Thymus (tissue), 11 donors: ENCODE results near the gene SLC12A1. TPM values are rescaled to one million over a fixed set of nuclear protein-coding genes. Genes with fewer than 3 reads are reported as not detected.
"Not testable (repeated sequence)": the region's sequence is repeated elsewhere in the genome, so short reads cannot be mapped to it uniquely, and the experiment has no call there.

ENCODE experiments used
- DNase-seq, 9 donors: peaks; one replicate each; pipeline ENCODE4 v3.0.0-alpha.2; 2013; ENCODE audit warnings: low spot score in 9 of 9, low read depth in 6 of 9, missing footprints in 1 of 9
- H3K27ac ChIP-seq, 2 donors: one replicate each; pipeline ENCODE4 v1.5.1; 2013; ENCODE audit warnings: control low read depth in 1 of 2, low read depth in 1 of 2, low read length in 1 of 2, mild to moderate bottlenecking in 1 of 2, moderate library complexity in 1 of 2
- H3K27me3 ChIP-seq, 2 donors: one replicate each; pipeline ENCODE4 v1.5.1; 2013; ENCODE audit warnings: low read length in 1 of 2; ENCODE audit not compliant: control insufficient read depth in 2 of 2, insufficient read depth in 1 of 2
- H3K36me3 ChIP-seq, 2 donors: one replicate each; pipeline ENCODE4 v1.5.1; 2013; ENCODE audit warnings: low read length in 1 of 2, mild to moderate bottlenecking in 1 of 2, moderate library complexity in 1 of 2; ENCODE audit not compliant: control insufficient read depth in 2 of 2, insufficient read depth in 2 of 2
- H3K4me1 ChIP-seq, 2 donors: one replicate each; pipeline ENCODE4 v1.5.1; 2013; ENCODE audit warnings: low read length in 2 of 2; ENCODE audit not compliant: control insufficient read depth in 2 of 2, insufficient read depth in 2 of 2
- H3K4me3 ChIP-seq, 2 donors: one replicate each; pipeline ENCODE4 v1.5.1; 2013; ENCODE audit warnings: low read length in 2 of 2, control low read depth in 1 of 2, mild to moderate bottlenecking in 1 of 2
- H3K9me3 ChIP-seq, 2 donors: one replicate each; pipeline ENCODE4 v1.5.1; 2013; ENCODE audit warnings: low read length in 1 of 2, mild to moderate bottlenecking in 1 of 2; ENCODE audit not compliant: control insufficient read depth in 2 of 2, insufficient read depth in 1 of 2
- WGBS: extraction: QIAGEN DNeasy Blood & Tissue Kit; methylation state at CpG from one replicate; pipeline ENCODE4 v1.1.7; 2013; 5-methylcytosine and 5-hydroxymethylcytosine counted together
- polyA plus RNA-seq: library from polyadenylated mRNA; stranded (reverse); fragments of 200-250 nt; gene quantifications from one replicate; pipeline ENCODE4 v1.2.3, GENCODE V29; 2013
- total RNA-seq: library from RNA; stranded (reverse); fragments of 120-200 nt; gene quantifications from one replicate; pipeline ENCODE4 v1.2.4, GENCODE V29; 2013
- donor health status: healthy.

Gene SLC12A1
- total and polyA plus RNA-seq, 2 donors, result 0.05 to 0.11 TPM

DNA sequence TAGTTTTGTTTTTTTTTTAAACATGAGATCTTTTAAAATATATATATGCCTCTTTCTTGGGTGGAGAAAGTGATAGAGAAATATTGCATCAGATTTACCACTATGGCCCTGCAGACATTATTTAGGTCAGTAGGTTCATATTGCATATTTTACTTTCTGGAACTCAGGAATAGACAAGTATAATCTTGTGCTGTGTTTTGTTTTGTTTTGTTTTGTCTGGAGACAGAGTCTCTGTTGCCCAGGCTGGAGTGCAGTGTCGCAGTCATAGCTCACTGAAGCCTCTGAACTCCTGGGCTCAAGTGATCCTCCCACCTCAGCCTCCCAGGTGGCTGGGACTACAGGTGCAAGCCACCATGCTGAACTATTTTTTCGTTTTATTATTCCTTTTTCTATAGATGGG, 103.6 kb downstream of the SLC12A1 start:
- H3K4me1 ChIP-seq, result no peaks in the 10 kb centered on the region
- H3K36me3 ChIP-seq, result no peaks in the 10 kb centered on the region
- WGBS, result 88% methylated on average over 2 of the region's 2 CpGs
- H3K27ac ChIP-seq, result no peak overlapping the region
- H3K4me3 ChIP-seq, result no peak overlapping the region
- no peaks in the 10 kb centered on the region for H3K9me3 ChIP-seq
- no peak for DNase-seq
- no peaks in the 10 kb centered on the region for H3K27me3 ChIP-seq

DNA sequence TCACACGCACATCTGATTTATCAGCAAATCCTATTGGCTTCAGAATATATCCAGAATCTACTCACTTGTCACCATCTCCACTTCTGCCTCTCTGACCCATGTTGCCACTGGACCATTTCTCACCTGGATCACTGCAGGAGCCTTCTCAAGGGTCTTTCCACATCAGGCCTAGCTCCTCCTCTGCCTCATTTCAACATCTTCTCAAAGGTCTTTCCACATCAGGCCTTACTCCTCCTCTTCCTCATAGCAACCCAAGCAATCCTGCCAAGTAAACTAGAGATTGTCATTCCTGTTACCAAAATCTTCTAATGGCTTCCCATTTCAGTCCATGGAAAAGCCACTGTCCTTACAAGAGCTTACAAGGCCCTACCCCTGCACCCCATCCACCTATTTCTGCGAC, 107.1 kb downstream of the SLC12A1 start:
- WGBS, result 94% methylated on average over 2 of the region's 2 CpGs

DNA sequence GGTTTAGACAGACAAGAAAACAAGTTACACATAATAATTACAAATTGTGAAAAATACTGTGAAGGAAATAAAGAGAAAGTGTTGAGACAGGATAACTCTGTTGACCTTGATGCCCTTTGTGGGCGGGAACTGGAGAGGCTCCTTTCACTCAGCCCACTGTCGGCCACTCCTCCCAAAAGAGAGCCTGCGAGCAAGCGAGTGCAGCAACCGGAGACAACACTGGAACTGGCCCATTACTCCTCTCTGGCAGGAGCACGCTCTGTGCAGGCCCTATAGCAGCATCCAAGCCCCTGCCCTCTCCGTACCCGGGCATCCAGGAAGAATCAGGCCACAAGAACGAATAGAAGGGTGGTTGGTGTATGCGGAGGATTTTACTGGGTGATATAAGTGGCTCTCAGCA, 108.9 kb downstream of the SLC12A1 start:
- H3K4me3 ChIP-seq, result no peak overlapping the region
- H3K36me3 ChIP-seq, result no peaks in the 10 kb centered on the region
- no peaks in the 10 kb centered on the region for H3K9me3 ChIP-seq
- no peaks in the 10 kb centered on the region for H3K27me3 ChIP-seq
- no peak overlapping the region for H3K27ac ChIP-seq
- DNase-seq, result no peak
- no peaks in the 10 kb centered on the region for H3K4me1 ChIP-seq
- WGBS, result 93% methylated on average over 10 of the region's 10 CpGs

More for the DNA sequence above, 107.1 kb downstream of the SLC12A1 start:
- Histone ChIP-seq H3K27ac (no peak overlapping the region), H3K4me3 (no peak overlapping the region), H3K4me1 (no peaks in the 10 kb centered on the region), H3K36me3 (no peaks in the 10 kb centered on the region), H3K9me3 (no peaks in the 10 kb centered on the region), H3K27me3 (no peaks in the 10 kb centered on the region)
- no peak for DNase-seq

DNA sequence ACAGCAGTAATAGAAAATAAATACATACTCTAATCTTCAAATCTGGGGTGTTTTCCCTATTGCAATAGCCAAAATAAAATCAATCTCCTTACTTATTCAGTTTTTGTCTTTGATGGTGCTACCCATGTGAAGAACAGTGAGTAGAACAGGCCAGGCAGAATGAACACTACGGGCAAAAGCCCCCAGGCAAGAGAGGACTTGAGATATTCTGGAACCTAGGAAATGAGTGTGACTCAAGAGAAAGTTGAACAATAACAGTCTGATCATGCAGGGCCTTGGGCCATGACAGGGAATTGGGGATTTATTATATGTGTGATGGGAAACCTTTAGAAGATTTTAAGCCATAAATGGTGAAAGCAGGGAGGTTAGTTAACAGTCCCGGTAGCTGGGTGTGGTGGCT, 111.1 kb downstream of the SLC12A1 start:
- no peak for DNase-seq
- no peak overlapping the region for H3K27ac ChIP-seq
- no peaks in the 10 kb centered on the region for H3K36me3 ChIP-seq
- WGBS, result 98% methylated on average over 2 of the region's 2 CpGs
- H3K4me3 ChIP-seq, result no peak overlapping the region
- H3K4me1 ChIP-seq, result no peaks in the 10 kb centered on the region
- H3K27me3 ChIP-seq, result no peaks in the 10 kb centered on the region
- no peaks in the 10 kb centered on the region for H3K9me3 ChIP-seq

DNA sequence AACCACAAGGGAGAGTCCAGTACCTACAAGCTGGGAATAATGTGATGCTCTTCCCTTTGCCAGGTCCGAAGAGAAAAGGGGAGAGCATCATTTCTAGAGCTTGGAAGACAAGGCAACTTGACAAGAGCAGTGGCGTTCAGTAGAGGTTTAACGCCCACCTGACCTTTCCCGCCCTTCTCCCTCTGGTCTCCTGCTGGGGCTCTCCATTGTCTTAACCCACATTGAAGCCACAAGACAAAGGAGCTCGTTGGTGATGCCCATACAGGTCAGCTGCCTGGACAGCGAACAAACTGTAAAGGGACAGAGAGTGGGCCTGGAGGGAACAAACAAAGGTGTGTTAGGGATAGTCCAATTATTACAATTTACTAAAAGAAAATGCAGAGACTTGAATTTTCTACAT, 112.0 kb downstream of the SLC12A1 start:
- no peak overlapping the region for H3K4me3 ChIP-seq
- H3K27ac ChIP-seq, result no peak overlapping the region
- DNase-seq, result no peak
- H3K27me3 ChIP-seq, result no peaks in the 10 kb centered on the region
- H3K9me3 ChIP-seq, result no peaks in the 10 kb centered on the region
- WGBS, result 84% methylated on average over 6 of the region's 6 CpGs
- no peaks in the 10 kb centered on the region for H3K36me3 ChIP-seq
- no peaks in the 10 kb centered on the region for H3K4me1 ChIP-seq

DNA sequence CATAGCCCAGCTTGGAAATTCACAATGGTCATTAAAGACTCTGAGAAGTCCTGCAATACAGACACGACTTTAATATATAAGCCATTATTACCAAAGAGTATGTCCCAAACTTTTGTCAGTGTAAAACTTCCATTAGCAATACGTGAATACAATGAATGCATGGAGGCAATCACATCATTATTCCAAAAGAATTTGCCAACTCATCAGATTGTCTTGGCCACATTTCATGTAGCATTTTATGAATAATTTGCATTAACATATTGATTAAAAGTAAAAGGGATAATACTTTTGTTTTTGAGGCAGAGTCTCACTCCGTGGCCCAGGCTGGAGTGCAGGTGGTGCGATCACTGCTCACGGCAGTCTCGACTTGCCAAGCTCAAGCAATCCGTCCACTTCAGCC, 117.2 kb downstream of the SLC12A1 start:
- Histone ChIP-seq H3K27me3 (no peaks in the 10 kb centered on the region), H3K9me3 (no peaks in the 10 kb centered on the region), H3K4me3 (no peak overlapping the region), H3K4me1 (no peaks in the 10 kb centered on the region), H3K36me3 (no peaks in the 10 kb centered on the region), H3K27ac (no peak overlapping the region)
- DNase-seq, result no peak
- WGBS, result 97% methylated on average over 7 of the region's 7 CpGs

DNA sequence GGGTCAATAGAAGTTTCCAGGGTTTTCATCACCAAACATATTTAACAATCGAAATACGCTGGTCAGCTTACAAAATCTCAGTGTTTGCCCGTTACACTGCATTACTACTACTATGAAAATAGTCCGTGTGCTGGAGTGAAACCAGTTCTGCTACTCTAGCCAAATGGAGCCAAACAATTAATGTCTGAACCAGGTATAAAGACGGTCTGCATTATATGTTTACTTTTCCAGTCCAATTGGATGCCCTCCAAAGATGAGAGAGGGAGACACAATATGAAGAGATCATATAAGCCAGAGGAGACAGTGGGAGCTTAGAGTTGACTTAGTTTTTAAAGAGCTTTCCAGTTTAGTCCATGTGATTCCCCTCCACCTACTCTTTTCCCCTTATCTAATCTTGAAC, 118.8 kb downstream of the SLC12A1 start:
- no peak for DNase-seq
- no peaks in the 10 kb centered on the region for H3K36me3 ChIP-seq
- no peaks in the 10 kb centered on the region for H3K27me3 ChIP-seq
- 78% methylated on average over 5 of the region's 5 CpGs for WGBS
- H3K4me1 ChIP-seq, result no peaks in the 10 kb centered on the region
- no peaks in the 10 kb centered on the region for H3K9me3 ChIP-seq
- no peak overlapping the region for H3K27ac ChIP-seq
- H3K4me3 ChIP-seq, result no peak overlapping the region

DNA sequence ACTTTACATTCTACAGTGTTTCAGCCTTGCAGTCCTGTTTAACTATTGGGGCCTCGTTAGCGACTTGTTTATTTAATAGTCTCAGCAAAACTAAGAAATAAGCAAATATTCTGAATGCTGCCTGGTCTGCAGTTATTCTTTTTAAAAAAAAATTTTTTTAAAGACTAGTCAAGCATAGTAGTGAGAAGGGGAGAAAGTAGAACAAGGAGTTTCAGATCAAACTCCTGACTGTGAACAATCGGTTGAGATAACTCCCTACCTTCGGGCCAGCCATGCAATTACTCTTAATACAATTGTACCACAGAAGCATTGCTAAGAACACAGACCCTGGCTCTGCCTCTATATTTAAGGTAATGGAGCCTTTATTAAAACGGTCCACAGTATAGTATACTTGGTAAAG, 119.3 kb downstream of the SLC12A1 start:
- no peak for DNase-seq

DNA sequence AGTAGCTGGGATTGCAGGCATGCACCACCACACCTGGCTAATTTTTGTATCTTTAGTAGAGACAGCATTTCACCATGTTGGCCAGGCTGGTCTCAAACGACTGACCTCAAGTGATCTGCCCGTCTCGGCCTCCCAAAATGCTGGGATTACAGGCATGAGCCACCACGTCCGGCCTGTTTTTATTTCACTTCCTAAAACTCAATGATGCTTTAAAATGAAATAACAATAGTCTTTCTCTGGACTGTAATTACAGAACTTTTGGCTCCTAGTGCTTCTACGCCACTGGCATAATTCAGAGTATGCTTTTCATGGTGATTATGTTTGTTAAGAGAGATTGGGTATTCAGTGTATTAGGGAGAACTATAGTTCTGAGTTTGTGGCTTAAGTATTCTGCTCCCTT, 120.1 kb downstream of the SLC12A1 start:
- not testable (repeated sequence) for H3K4me1 ChIP-seq, H3K27ac ChIP-seq, H3K36me3 ChIP-seq, H3K4me3 ChIP-seq, H3K27me3 ChIP-seq, H3K9me3 ChIP-seq, DNase-seq
- WGBS, result 95% methylated on average over 6 of the region's 6 CpGs

More for the DNA sequence above, 119.3 kb downstream of the SLC12A1 start:
- Histone ChIP-seq H3K4me3 (no peak overlapping the region), H3K4me1 (peaks cover under 1 to 2% of the 10 kb centered on the region in 2 donors), H3K27me3 (no peaks in the 10 kb centered on the region), H3K27ac (no peak overlapping the region), H3K9me3 (no peaks in the 10 kb centered on the region), H3K36me3 (no peaks in the 10 kb centered on the region)
- WGBS, result 95% methylated on average over 5 of the region's 5 CpGs
